GM23248 (cell line): ENCODE measurements around the gene ATG7. TPM values are rescaled to one million over a fixed set of nuclear protein-coding genes. Genes with fewer than 3 reads are reported as not detected.
"Not testable (repeated sequence)": the region's sequence is repeated elsewhere in the genome, so short reads cannot be mapped to it uniquely, and the experiment has no call there.

Source experiments
- DNase-seq: peaks from one replicate; pipeline ENCODE4 v3.0.0-alpha.2; 2015
- H2AFZ ChIP-seq: fragments of 200-600 bp; sonication (generic); 2 replicates; pipeline ENCODE4 v1.6.1; 2016; ENCODE audit warnings: antibody characterized with exemption
- H3F3A ChIP-seq: fragments of 200-600 bp; sonication (generic); 2 replicates; pipeline ENCODE4 v1.6.1; 2016; ENCODE audit warnings: mild to moderate bottlenecking, antibody characterized with exemption, mixed run types; ENCODE audit not compliant: insufficient read depth
- H3K27ac ChIP-seq: fragments of 200-600 bp; sonication (generic); 2 replicates; pipeline ENCODE4 v1.5.1; 2016; ENCODE audit warnings: mild to moderate bottlenecking
- H3K27me3 ChIP-seq: fragments of 200-600 bp; sonication (generic); replicated peaks from 2 replicates; pipeline ENCODE4 v1.6.1; 2016; ENCODE audit warnings: mild to moderate bottlenecking; ENCODE audit not compliant: insufficient read depth
- H3K36me3 ChIP-seq: fragments of 200-600 bp; sonication (generic); 2 replicates; pipeline ENCODE4 v1.6.1; 2016; ENCODE audit warnings: low read depth, mild to moderate bottlenecking
- H3K4me1 ChIP-seq: fragments of 200-600 bp; sonication (generic); 2 replicates; pipeline ENCODE4 v1.6.1; 2016; ENCODE audit warnings: mild to moderate bottlenecking; ENCODE audit not compliant: insufficient read depth
- H3K4me2 ChIP-seq: fragments of 200-600 bp; sonication (generic); one replicate; pipeline ENCODE4 v1.6.1; 2016; ENCODE audit warnings: mild to moderate bottlenecking; ENCODE audit not compliant: unreplicated experiment
- H3K4me3 ChIP-seq: fragments of 200-600 bp; sonication (generic); 2 replicates; pipeline ENCODE4 v1.5.1; 2016; ENCODE audit warnings: mild to moderate bottlenecking
- H3K79me2 ChIP-seq: fragments of 200-600 bp; sonication (generic); 2 replicates; pipeline ENCODE4 v1.6.1; 2016; ENCODE audit warnings: mild to moderate bottlenecking; ENCODE audit not compliant: insufficient read depth
- H3K9ac ChIP-seq: fragments of 200-600 bp; sonication (generic); 2 replicates; pipeline ENCODE4 v1.6.1; 2016; ENCODE audit warnings: mild to moderate bottlenecking
- H3K9me2 ChIP-seq: fragments of 200-600 bp; sonication (generic); 2 replicates; pipeline ENCODE4 v1.6.1; 2016; ENCODE audit warnings: mixed run types, mild to moderate bottlenecking, moderate library complexity; ENCODE audit not compliant: insufficient read depth
- H3K9me3 ChIP-seq: fragments of 200-600 bp; sonication (generic); one replicate; pipeline ENCODE4 v1.6.1; 2017; ENCODE audit warnings: low read depth
- H4K20me1 ChIP-seq: fragments of 200-600 bp; sonication (generic); 2 replicates; pipeline ENCODE4 v1.6.0; 2016; ENCODE audit not compliant: insufficient read depth
- EZH2 ChIP-seq: fragments of 200-600 bp; sonication (generic); IDR thresholded peaks from 2 replicates; pipeline ENCODE4 v1.6.1; 2018; ENCODE audit warnings: antibody characterized with exemption, mild to moderate bottlenecking; ENCODE audit not compliant: insufficient read depth, poor library complexity, severe bottlenecking
- EZH2phosphoT487 ChIP-seq: fragments of 200-600 bp; sonication (generic); IDR thresholded peaks from 2 replicates; pipeline ENCODE4 v1.6.1; 2018; ENCODE audit warnings: antibody characterized with exemption, moderate library complexity, mild to moderate bottlenecking, low read depth; ENCODE audit not compliant: insufficient read depth
- WGBS, 2 experiments: methylation state at CpG; one replicate each; pipeline ENCODE4 v1.1.6; 2015 to 2017; ENCODE audit warnings: low lambda C conversion rate in 2 of 2, low coverage in 1 of 2; ENCODE audit errors: missing lambda C conversion rate in 2 of 2; 5-methylcytosine and 5-hydroxymethylcytosine counted together
- in situ Hi-C: fragments of 300-500 bp; cut with MboI; formaldehyde crosslinking; loops from 2 replicates; pipeline ENCODE4 v1.15.0; 2020
- polyA plus RNA-seq: library from polyadenylated mRNA; unstranded; fragments of >200 nt; fragmentation: Nextera tagmentation; extraction: Ambion mirVana; gene quantifications from 2 replicates; pipeline ENCODE4 v1.2.1, GENCODE V29; 2016
- total RNA-seq: library from RNA; depleted of rRNA; stranded (reverse); fragments of >200 nt; shearing (Covaris generic); gene quantifications from 2 replicates; pipeline ENCODE4 v1.2.3, GENCODE V29; 2014

The ATG7 gene
- total and polyA plus RNA-seq, 2 experiments from 2014 or later, result 40.5 to 67.5 TPM

DNA sequence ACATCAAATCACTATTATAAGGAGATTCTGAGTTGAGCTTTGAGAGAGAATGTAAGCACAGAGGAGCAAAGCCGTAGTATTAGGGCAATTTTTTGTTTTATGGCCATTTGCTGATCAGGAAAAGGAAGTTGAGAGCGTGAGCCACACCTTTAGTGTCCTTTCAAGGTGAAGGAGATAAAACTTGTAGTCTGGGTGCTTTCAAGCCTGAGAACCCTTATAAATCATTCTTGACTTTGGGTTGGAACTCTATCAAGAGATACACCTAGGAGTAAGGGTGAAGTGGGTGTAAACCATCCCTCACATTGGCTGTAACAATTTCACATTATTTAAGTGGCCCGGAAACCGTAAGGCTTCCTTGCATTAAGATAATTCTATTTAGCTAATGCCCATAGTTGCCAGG lies 122.2 kb downstream of the ATG7 start:
- Histone ChIP-seq H3K9ac (no peak overlapping the region), H3K27ac (no peak overlapping the region), H3K4me2 (no peak overlapping the region), H3K27me3 (no peaks in the 10 kb centered on the region), H2AFZ (no peak overlapping the region), H3K4me3 (no peak overlapping the region), H3K4me1 (peaks cover 20% of the 10 kb centered on the region; the same call in 1 of the 2 replicates), H3K9me3 (peaks cover 2% of the 10 kb centered on the region), H3K79me2 (0 out of 2 replicates have a peak, but pooled peaks cover 9% of the 10 kb centered on the region), H3K9me2 (no peaks in the 10 kb centered on the region), H3F3A (peaks cover 10% of the 10 kb centered on the region; the same call in 1 of the 2 replicates), H3K36me3 (no peaks in the 10 kb centered on the region), H4K20me1 (no peaks in the 10 kb centered on the region)
- no peak for DNase-seq
- in situ Hi-C loops, result no loop called here
- TF ChIP-seq EZH2phosphoT487 (no peak), EZH2 (no peak)
- WGBS, 2 experiments, result 97% methylated on average over 4 of the region's 4 CpGs

DNA sequence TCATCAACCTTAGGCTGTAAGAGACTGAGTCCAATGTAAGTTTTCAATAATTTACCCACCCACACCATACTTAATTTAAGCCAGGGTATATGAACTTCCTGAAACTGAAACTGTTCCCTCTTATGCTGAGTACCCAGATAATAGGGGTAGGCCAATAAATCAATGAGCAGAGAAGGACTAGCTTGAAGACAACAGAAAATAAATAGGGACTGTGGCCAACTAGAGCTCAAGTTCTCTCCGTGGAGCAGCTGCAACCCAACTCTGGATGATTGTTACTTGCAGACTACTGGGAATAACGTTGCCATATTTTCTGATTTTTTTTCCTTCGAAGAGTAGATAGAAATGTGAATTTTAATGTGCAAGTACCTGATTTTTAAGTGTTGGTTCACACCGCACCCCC lies 128.0 kb downstream of the ATG7 start:
- Histone ChIP-seq H3K9me2 (no peaks in the 10 kb centered on the region), H3K27ac (no peak overlapping the region), H3K9me3 (no peaks in the 10 kb centered on the region), H3K4me1 (no peaks in the 10 kb centered on the region), H4K20me1 (no peaks in the 10 kb centered on the region), H2AFZ (no peak overlapping the region), H3K27me3 (no peaks in the 10 kb centered on the region), H3K36me3 (peaks cover 9% of the 10 kb centered on the region; the same call in 1 of the 2 replicates), H3K4me3 (no peak overlapping the region), H3F3A (no peaks in the 10 kb centered on the region; the same call in 1 of the 2 replicates), H3K79me2 (no peaks in the 10 kb centered on the region), H3K4me2 (no peak overlapping the region), H3K9ac (no peak overlapping the region)
- in situ Hi-C loops, result no loop called here
- 88 to 90% methylated on average over 4 of the region's 4 CpGs for WGBS, 2 experiments
- no peak for DNase-seq
- TF ChIP-seq EZH2phosphoT487, result no peak
- TF ChIP-seq EZH2, result no peak

DNA sequence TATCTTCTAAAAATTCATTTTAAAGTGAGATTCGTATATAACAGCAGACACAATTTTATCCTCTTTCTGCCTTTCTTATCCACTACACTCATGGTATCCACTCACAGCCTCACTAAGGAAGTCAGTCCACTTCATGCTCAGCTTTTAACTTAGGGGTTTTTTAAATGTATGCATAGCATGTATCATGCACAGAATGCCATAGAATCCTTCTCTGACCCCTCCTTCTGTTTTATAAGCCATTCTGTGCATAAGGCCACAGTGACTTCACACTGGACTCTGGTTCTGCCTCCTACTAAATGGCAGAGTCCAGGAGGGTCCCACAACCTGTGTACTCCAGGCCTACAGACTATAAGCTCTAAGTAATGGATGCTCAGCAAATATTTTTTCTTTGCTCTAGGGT lies 129.2 kb downstream of the ATG7 start:
- peaks cover 9% of the 10 kb centered on the region; the same call in 1 of the 2 replicates for H3K36me3 ChIP-seq
- H3K4me1 ChIP-seq, result no peaks in the 10 kb centered on the region
- TF ChIP-seq EZH2 (no peak), EZH2phosphoT487 (no peak)
- no peaks in the 10 kb centered on the region for H3K27me3 ChIP-seq
- H3K27ac ChIP-seq, result no peak overlapping the region
- no peaks in the 10 kb centered on the region for H3K9me3 ChIP-seq
- no peaks in the 10 kb centered on the region for H3K79me2 ChIP-seq
- no peak overlapping the region for H2AFZ ChIP-seq
- H3K9me2 ChIP-seq, result no peaks in the 10 kb centered on the region
- H4K20me1 ChIP-seq, result no peaks in the 10 kb centered on the region
- H3K4me2 ChIP-seq, result no peak overlapping the region
- no peaks in the 10 kb centered on the region; the same call in 1 of the 2 replicates for H3F3A ChIP-seq
- WGBS, 2 experiments, result 100% methylated on average over 1 of the region's 1 CpG
- no peak overlapping the region for H3K4me3 ChIP-seq
- H3K9ac ChIP-seq, result no peak overlapping the region
- DNase-seq, result no peak
- in situ Hi-C loops, result no loop called here

DNA sequence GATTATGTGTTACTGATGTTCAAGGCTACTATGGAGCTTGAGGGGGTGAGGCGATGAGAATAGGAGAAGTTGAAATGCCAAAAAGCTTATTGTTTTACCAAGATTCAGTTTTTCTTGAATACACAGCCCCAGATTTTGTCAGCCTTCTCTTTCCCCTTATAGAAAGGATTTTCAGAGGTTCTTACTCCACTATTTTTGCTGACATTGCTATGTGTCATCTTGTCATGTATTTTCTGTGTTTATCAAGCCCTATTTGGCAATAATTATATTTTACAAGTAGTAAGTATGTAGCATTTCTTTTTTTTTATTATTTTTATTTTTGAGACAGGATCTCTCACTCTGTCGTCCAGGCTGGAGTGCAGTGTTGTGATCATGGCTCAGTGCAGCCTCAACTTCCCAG lies 133.1 kb downstream of the ATG7 start:
- H3K9me2 ChIP-seq, result no peaks in the 10 kb centered on the region
- 97 to 100% methylated on average over 2 of the region's 2 CpGs for WGBS, 2 experiments
- H3K27me3 ChIP-seq, result no peaks in the 10 kb centered on the region
- no peaks in the 10 kb centered on the region for H4K20me1 ChIP-seq
- in situ Hi-C loops, result no loop called here
- H3K27ac ChIP-seq, result no peak overlapping the region
- no peak overlapping the region for H3K4me2 ChIP-seq
- no peaks in the 10 kb centered on the region for H3K79me2 ChIP-seq
- no peak overlapping the region for H3K9ac ChIP-seq
- no peaks in the 10 kb centered on the region; the same call in 1 of the 2 replicates for H3F3A ChIP-seq
- no peak for TF ChIP-seq EZH2
- no peak for TF ChIP-seq EZH2phosphoT487
- no peak overlapping the region for H3K4me3 ChIP-seq
- DNase-seq, result no peak
- no peaks in the 10 kb centered on the region for H3K4me1 ChIP-seq
- peaks cover 20% of the 10 kb centered on the region for H3K36me3 ChIP-seq
- H2AFZ ChIP-seq, result no peak overlapping the region
- no peaks in the 10 kb centered on the region for H3K9me3 ChIP-seq

DNA sequence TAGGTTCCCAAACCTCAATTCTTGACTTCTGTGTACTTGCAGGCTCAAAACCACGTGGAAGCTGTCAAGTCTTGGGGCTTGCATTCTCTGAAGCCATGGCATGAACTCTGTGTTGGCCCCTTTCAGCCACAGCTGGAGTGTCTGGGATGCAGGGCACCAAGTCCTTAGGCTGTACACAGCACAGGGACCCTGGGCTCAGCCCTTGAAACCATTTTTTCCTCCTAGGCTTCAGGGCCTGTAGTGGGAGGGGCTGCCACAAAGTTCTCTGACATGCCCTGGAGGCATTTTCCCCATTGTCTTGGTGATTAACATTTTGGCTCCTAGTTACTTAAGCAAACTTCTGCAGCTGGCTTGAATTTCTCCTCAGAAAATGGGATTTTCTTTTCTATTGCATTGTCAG lies 135.4 kb downstream of the ATG7 start:
- Histone ChIP-seq H3K4me1 (no peaks in the 10 kb centered on the region), H3K27ac (no peak overlapping the region), H3K9me3 (no peaks in the 10 kb centered on the region), H3K4me2 (no peak overlapping the region), H2AFZ (no peak overlapping the region), H4K20me1 (no peaks in the 10 kb centered on the region), H3K36me3 (peaks cover 14% of the 10 kb centered on the region), H3K9ac (no peak overlapping the region), H3K79me2 (no peaks in the 10 kb centered on the region; the same call in 1 of the 2 replicates), H3F3A (no peaks in the 10 kb centered on the region), H3K9me2 (no peaks in the 10 kb centered on the region), H3K4me3 (no peak overlapping the region), H3K27me3 (no peaks in the 10 kb centered on the region)
- no peak for TF ChIP-seq EZH2phosphoT487
- TF ChIP-seq EZH2, result no peak
- in situ Hi-C loops, result no loop called here
- DNase-seq, result no peak
- WGBS, 2 experiments, result 87 to 100% methylated on average over 1 of the region's 1 CpG

DNA sequence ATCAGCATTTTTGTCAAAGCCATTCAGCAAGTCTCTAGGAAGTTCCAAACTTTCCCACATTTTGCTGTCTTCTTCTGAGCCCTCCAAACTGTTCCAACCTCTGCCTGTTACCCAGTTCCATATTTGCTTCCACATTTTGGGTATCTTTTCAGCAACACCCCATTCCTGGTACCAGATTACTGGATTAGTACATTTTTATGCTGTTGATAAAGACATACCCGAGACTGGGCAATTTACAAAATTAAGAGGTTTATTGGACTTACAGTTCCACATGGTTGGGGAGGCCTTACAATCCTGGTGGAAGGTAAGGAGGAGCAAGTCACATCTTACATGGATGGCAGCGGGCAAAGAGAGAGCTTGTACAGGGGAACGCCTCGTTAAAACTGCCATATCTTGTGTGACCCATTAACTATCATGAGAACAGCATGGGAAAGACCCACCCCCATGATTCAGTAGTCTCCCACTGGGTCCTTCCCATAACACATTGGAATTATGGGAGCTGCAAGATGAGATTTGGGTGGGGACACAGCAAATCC lies 136.2 kb downstream of the ATG7 start:
- H3K9me2 ChIP-seq, H4K20me1 ChIP-seq, DNase-seq, H3K27ac ChIP-seq, H3K4me3 ChIP-seq, in situ Hi-C loops, H3K4me2 ChIP-seq, H2AFZ ChIP-seq, H3K9ac ChIP-seq, H3K79me2 ChIP-seq, H3K4me1 ChIP-seq, H3K9me3 ChIP-seq, H3K27me3 ChIP-seq, H3F3A ChIP-seq: not testable (repeated sequence)
- peaks cover 14% of the 10 kb centered on the region for H3K36me3 ChIP-seq
- WGBS, 2 experiments, result 97 to 100% methylated on average over 4 of the region's 4 CpGs
